ENCODE measurements around the gene GFOD2.
"Not testable (repeated sequence)": the region's sequence is repeated elsewhere in the genome, so short reads cannot be mapped to it uniquely, and the experiment has no call there.

The GFOD2 gene

DNA sequence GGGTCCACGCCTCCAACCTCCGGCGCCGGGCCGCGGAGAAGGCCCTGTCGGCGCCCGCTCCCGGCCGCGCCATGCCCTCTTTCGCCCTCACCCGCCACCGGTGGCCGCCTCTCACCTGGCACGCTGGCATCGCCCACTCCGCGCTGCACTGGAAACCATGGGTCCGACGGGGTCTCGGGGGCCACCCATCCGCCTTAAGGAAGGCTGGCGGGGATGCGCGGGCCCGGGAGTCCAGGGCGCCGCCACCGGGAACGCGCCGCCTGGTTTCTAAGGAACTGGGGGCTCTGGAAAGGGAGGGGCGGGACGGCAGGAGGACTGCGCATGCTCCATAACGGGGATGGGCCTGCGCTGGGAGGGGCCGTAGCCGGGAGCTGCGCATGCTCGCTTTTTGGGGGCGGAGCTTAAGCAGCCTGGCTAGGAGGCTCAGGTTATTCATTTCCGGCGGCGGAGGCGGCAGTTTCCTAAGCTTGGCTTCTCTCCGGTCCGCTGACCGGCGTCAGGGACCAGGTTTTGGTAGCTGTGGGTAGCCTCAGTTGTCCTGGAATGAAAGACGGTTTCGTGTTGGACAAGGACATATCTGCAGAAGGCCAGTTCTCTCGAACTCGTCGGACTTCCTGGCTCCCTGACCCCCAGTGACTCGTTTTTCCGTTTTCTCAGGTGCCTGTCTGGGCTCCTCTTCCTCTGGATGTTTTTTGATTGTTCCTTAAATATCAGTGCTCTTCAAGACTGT lies at the start of gene GFOD2:
TSS of gene GFOD2 (minus strand) at position 269 of the 730 bp plus-strand sequence. CDS start 33,601 bp downstream, outside the sequence.
- peak; percentile 92 to 96 for DNase-seq (ENCODE audit: extremely low read depth in 1 of 2, low read depth in 1 of 2)

GRCh38 chr16:67767953-67768352 lies 48.8 kb upstream of the GFOD2 start:
- no peak for DNase-seq (ENCODE audit: extremely low read depth in 1 of 2, low read depth in 1 of 2)

GRCh38 chr16:67766291-67766690 lies 47.2 kb upstream of the GFOD2 start:
- DNase-seq (ENCODE audit: extremely low read depth in 1 of 2, low read depth in 1 of 2), result no peak

- DNase-seq (ENCODE audit: extremely low read depth in 1 of 2, low read depth in 1 of 2), result no peak
These were observed 45.1 kb upstream of the GFOD2 start for GRCh38 chr16:67764158-67764667.

DNA sequence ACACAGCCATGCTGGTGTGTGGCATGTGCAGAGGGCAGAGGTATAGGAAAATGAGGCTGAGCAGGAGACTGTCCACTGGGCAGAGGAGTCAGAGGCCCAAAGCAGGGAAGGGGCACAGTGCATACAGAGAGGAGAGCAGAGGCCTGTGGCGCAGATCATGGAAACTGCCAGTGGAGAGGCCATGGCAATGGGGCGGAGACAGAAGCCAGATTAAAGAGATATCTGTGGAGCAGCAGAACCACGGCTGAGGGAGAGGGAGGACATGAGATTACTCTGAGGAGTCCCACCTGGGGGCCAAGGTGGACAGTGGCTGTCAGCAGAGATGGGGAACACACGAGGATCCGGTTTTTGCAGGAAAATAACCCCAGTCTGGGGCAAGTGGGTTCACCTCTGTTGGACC lies 44.0 kb upstream of the GFOD2 start:
- no peak for DNase-seq (ENCODE audit: extremely low read depth in 1 of 2, low read depth in 1 of 2)

DNA sequence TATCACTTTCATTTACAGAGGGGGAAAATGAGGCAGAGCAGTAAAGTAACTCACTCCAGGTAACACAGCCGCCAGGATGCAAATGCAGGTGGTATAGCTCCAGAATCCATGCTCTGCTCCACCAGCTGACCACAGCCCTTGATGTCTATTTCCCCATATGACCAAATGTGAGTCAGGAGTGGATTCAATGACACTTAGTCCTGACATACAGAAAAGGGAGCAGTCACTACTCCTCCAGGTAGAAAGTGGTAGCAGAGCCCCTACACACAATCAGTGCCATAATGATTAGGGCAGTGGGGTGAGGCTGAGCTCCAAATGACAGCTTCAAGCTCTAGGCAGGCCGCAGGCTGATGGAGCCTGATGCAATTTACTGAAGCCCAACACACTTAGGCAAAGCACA lies 43.3 kb upstream of the GFOD2 start:
- no peak for DNase-seq (ENCODE audit: extremely low read depth in 1 of 2, low read depth in 1 of 2)

GRCh38 chr16:67761924-67762323 lies 42.8 kb upstream of the GFOD2 start:
- DNase-seq (ENCODE audit: extremely low read depth in 1 of 2, low read depth in 1 of 2), result no peak

GRCh38 chr16:67760956-67761230 lies 41.8 kb upstream of the GFOD2 start:
- no peak for DNase-seq (ENCODE audit: extremely low read depth in 1 of 2, low read depth in 1 of 2)

- no peak for DNase-seq (ENCODE audit: extremely low read depth in 1 of 2, low read depth in 1 of 2)
These were observed 41.3 kb upstream of the GFOD2 start for GRCh38 chr16:67760206-67760955.

GRCh38 chr16:67758966-67759365 lies 39.9 kb upstream of the GFOD2 start:
- DNase-seq (ENCODE audit: extremely low read depth in 1 of 2, low read depth in 1 of 2), result no peak

- no peak for DNase-seq (ENCODE audit: extremely low read depth in 1 of 2, low read depth in 1 of 2)
These were observed 38.9 kb upstream of the GFOD2 start for GRCh38 chr16:67758006-67758405.

- DNase-seq (ENCODE audit: extremely low read depth in 1 of 2, low read depth in 1 of 2), result no peak
These were observed 33.5 kb upstream of the GFOD2 start for GRCh38 chr16:67752641-67753040.

DNA sequence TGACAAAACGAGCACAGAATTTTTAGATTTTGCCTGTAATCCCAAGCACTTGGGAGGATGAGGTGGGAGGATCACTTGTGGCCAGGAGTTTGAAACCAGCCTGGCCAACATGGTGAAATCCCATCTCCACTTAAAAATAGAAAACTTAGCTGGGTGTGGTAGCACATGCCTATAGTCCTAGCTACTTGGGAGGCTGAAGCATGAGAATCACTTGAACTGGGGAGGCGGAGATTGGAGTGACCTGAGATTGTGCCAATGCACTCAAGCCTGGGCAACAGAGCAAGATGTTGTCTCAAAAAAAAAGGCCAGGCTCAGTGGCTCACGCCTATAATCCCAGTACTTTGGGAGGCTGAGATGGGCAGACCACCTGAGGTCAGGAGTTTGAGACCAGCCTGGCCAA lies 32.2 kb upstream of the GFOD2 start:
- DNase-seq (ENCODE audit: extremely low read depth in 1 of 2, low read depth in 1 of 2), result not testable (repeated sequence)

- DNase-seq (ENCODE audit: extremely low read depth in 1 of 2, low read depth in 1 of 2), result no peak
These were observed 31.4 kb upstream of the GFOD2 start for GRCh38 chr16:67750466-67750865.

GRCh38 chr16:67749436-67750078 lies 30.4 kb upstream of the GFOD2 start:
- no peak for DNase-seq (ENCODE audit: extremely low read depth in 1 of 2, low read depth in 1 of 2)

- no peak for DNase-seq (ENCODE audit: extremely low read depth in 1 of 2, low read depth in 1 of 2)
These were observed 29.7 kb upstream of the GFOD2 start for GRCh38 chr16:67748834-67749233.

GRCh38 chr16:67746846-67747245 lies 27.7 kb upstream of the GFOD2 start:
- DNase-seq (ENCODE audit: extremely low read depth in 1 of 2, low read depth in 1 of 2), result no peak

DNA sequence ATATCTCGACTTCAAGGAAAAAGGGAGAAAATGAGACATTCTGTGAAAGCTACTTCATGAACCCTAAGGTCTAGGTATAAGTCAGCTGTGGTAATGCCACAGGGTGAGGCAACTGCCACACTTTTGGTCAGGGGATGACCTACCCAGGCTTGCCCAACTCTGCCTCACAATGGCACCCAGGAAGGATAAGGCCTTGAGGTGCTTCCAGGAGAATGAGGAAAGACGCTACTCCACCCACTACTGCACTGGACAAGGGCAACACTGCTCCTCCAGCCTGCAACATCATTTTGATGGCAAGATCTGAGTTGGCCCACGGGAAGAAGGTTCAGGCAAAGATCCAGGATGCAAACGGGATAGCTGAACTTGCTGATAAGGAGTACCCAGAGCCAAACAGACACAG lies 22.0 kb upstream of the GFOD2 start:
- no peak for DNase-seq (ENCODE audit: extremely low read depth in 1 of 2, low read depth in 1 of 2)

DNA sequence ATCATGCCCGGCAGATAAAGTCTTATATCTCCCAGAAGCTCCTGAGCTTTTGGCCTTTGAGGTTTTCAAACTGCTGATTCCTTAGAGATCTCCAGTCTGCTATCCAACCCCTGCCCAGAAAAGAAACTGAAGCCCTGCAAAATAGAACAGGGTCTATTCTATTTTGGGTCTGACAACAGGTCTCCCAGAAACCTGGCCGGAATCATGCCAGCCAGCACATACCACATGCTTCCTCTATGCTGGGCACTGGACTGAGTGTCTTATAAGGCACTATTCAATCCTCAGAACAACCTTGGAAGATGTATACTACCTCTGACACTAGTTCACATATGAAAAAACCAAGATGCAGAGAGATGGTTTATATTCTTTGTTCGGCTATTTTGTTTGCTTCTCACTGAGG lies 21.3 kb upstream of the GFOD2 start:
- DNase-seq (ENCODE audit: extremely low read depth in 1 of 2, low read depth in 1 of 2), result no peak

DNA sequence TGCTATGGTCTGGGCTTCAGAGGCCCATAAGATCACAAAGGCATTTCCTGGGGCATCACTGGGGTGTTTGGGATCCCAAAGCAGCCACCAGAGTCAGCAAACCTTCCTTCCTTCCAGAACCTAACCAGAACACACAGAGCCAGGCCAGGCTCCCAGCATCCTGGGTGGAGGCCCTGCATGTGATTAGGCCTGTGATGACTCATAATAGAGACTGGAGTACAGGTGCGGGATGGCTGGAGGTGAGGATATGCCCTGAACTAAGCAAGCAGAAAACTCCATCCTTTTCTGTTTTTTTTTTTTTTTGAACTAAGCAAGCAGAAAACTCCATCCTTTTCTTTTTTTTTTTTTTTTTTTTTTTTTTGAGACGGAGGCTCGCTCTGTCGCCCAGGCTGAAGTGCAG lies 17.7 kb upstream of the GFOD2 start:
- no peak for DNase-seq (ENCODE audit: extremely low read depth in 1 of 2, low read depth in 1 of 2)

- no peak for DNase-seq (ENCODE audit: extremely low read depth in 1 of 2, low read depth in 1 of 2)
These were observed 15.7 kb upstream of the GFOD2 start for GRCh38 chr16:67734731-67735201.
